Fibroblast of skin of left quadriceps (primary cell): ENCODE results near the gene FAM111A.

Experiments
- DNase-seq, 2 experiments: peaks; one replicate each; pipeline ENCODE4 v3.0.0-alpha.2; 2013; ENCODE audit warnings: low read depth in 2 of 2

FAM111A gene

DNA sequence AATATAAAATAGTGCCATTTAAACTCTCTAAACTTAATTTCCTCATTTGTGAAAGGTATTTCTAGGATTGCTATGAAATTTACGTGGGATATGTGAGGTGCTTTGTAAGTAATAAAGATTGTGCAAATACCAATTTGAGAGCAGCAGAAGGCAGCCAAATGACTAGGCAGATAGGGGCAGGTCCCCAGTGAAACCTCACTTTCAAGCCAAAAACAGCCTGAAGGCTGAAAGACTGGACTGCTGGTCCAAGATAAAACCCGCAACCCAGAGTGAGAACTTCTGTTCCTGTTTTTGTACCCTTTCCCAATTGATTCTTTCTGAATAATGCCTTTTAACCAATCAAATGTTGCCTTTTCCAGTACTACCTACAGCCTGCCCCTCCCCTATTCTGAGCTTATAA lies 36.5 kb downstream of the FAM111A start:
- DNase-seq = no peak

DNA sequence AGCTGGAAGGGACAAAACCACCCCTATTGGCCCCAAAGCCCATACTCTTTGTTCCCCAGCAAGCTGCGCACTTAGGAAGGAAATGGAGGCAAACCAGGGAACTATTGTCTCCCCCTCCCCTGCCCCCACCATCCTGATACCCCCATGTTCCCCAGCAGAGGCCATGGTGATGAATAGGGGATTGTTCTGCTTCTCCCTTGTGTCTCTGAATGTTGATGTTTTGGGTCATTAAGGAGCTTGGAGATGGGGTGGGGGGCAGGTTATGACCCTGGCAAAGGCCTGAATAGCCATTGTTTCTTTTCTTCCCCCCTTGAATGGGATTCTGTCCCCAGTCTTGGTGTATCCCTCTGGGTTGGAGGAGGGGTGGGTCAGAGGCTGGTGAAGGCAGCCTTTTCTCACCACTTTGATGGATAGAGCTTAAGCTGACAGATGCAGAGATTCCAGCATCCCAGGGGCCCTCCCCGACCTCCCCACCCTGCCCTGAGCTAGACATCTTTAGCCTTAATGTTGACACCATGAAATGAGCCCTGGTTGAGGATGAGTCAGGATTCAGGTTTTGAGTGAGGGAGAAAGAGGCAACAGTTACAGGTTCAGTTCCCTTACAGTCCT lies 37.6 kb downstream of the FAM111A start:
- DNase-seq = no peak

DNA sequence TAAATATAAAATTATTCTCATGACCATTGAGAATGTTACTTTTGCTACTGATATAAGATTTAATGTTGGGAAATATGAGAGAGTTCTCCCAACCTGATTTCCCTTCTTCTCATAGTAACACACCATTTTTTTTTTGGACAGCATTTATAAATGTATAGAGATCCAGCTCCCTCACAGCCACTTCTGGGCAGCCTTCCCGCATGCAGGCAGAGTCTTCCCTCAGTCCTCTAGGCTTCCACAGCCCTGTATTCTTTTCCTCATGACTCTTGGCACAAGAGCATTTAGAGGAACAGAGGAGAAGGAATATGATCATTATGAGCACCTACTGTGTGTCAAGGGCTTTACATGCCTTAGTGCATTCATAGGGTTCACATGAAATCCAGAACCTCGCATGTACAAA lies 38.3 kb downstream of the FAM111A start:
- DNase-seq = no peak

DNA sequence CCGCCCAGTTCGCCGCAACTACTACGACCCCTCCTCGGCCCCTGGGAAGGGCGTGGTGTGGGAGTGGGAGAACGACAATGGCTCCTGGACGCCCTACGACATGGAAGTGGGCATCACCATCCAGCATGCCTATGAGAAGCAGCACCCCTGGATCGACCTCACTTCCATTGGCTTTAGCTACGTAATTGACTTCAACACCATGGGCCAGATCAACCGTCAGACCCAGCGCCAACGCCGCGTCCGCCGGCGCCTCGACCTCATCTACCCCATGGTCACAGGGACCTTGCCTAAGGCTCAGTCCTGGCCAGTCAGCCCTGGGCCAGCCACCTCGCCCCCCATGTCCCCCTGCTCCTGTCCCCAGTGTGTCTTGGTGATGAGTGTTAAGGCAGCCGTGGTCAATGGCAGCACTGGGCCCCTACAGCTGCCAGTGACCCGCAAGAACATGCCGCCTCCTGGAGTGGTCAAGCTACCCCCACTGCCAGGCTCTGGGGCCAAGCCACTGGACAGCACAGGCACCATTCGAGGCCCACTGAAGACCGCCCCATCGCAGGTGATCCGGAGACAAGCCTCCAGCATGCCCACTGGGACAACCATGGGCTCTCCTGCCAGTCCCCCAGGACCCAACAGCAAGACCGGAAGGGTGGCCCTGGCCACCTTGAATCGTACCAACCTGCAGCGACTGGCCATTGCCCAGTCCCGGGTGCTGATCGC lies 39.2 kb downstream of the FAM111A start:
- no peak for DNase-seq

DNA sequence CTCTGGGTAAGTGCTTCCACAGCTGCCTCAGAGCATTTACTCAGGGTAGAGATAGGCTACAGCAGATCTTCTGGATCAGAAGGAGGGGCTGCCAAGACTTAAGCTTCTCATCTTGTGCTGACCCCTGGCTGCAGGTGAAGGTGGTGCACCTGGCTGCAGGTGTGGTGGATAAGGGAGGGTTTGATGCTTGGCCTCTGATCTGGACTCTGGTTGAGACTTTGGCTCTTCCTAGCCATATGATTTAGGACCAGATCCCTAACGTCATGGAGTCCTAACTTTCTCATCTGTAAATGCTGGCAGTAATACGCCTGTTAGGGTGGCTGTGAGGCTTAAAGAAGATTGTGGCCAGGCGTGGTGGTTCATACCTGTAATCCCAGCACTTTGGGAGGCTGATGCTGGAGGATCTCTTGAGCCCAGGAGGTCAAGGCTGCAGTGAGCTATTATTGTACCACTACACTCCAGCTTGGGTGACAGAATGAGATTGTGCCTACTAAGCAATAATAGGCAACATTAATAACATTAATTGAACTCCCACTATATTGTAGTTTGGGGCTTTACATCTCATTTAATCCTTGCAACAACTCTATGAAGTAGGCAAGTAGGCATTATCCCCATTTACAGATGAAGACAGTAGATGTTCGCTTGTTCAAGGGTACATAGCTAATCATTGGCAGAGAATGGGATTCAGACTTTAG lies 39.9 kb downstream of the FAM111A start:
- no peak for DNase-seq

DNA sequence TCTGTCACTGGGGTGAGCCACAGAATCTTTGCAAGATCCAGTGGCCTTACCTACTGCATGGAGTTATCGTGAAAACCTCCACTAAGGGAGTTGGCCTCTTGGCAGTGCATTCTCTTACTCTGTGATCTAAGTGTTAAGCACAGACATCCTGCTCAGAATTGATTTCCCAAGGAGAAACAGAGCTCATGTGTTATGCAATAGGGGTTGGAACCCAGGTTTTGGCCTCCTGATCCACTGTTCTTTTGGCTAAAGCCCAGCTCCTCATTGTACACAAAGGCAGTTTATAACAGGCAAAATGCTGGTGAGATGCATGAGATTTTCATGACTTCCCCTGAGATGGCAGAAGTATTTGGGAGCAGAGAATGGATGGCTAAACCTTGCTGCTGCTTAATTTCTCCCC lies 41.1 kb downstream of the FAM111A start:
- no peak for DNase-seq

DNA sequence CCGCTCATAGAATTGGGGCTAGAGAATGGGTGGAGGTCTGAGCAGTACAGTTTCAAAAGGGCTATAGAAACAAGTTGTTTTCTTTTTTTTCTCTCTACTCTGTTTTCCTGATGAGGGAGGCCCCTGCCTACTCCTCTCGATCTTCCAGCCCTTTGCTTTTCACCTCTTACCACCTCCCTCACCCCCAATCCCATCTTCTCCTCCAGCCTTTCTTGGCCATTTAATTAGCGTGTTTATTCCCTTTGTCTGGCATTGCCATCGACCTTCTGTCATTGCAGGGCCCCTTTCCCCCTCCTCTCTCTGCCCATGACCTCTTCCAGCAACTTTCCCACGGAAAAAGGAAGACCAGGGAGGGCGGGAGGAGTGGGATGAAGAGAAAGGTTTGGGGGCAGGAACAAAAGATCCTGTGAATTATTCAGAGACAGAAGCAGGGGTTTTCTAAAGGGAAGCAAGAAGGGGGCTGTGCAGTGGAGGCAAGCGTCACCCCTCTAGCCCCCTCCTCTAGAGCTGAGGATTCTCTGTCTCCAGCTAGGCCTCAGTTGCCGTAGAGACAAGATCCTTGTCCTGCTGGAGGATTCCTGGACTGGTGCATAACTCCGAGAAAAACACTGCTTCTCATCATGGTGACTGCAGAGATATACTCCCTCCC lies 42.2 kb downstream of the FAM111A start:
- no peak for DNase-seq

DNA sequence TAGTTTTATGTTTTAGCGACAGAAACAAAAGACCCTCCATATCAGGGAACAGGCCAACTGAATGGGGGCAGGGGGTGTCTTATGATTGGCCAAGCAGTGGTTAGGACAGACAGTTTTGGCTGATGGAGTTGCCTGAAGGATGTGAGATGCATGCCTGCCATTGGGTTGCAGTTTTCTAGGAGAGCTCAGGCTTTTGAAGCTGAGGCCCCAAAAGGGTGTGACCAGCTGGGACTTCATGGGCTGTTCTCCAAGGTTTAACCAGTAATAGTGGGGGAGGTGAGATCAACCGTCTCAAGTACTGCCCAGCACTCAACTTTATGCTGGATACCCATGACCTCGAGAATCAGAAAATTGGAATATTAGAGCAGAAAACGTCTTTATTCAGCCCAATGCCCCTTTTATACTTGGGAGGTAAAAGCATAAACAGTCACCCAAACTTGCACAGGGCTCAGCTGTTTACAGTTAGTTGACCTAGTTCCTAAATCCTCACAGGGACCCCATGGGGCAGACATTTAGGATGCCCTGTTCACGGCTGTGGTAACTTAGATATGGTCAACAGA lies 42.8 kb downstream of the FAM111A start:
- no peak for DNase-seq

DNA sequence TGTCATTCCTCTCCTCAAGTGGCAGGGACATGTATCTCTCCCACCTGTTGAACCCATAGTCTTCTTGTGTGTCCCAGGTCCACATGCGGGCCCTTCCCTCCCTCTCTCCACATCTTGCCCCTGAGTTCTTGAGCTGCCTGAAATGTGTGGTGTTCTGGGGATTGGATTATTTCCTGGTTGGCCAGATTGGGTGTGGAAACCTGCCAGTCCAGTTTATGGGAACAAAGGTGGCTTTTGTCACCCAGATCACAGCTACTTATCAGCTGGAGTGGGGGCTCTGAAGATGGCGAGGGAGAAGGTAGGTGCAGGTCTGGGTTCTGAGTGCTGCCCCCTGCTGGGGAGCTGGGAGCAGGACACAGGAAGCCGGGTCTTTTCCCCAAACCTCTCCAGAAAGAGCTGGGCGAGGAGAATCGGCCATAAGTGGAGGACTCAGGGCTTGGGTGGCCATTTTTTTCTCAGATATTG lies 43.5 kb downstream of the FAM111A start:
- no peak for DNase-seq

DNA sequence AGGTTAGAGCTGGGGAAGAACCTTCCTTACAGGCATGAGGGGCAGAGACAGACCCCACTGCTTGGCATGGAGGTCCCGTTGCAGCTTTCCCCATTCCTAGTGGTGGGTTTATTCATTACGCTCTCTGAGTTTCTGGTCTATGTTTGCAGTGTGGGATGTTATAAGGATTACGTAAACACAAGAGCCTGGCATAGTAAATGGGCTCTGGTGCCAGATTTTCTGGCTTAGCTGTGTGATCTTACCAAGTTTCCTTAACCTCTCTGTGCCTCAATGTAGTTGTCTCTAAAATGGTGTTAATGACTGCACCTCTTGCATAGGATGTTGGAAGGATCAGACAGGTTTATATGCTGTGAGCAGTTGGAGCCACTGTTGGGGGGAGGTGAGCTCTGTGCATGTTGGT lies 44.4 kb downstream of the FAM111A start:
- no peak for DNase-seq

DNA sequence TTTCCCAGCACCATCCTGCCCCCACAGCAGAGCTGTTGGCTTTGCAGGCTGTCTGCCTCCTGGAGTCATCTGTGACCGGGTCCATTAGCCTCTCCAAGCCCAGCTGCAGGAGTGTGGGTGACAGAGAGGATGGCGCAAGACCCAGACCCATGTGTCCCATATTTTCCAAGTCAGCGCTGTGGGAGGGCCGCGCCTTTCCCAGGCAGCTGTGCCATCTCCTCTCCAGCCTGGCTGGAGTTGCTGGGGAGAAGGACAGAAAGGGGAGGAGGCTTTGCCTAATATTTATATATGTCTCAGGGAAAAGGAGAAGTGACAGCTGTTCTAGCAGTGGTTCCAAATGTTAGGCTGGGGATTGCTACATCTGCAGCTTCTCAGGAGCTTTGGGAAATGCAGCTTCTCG lies 44.9 kb downstream of the FAM111A start:
- DNase-seq = no peak

DNA sequence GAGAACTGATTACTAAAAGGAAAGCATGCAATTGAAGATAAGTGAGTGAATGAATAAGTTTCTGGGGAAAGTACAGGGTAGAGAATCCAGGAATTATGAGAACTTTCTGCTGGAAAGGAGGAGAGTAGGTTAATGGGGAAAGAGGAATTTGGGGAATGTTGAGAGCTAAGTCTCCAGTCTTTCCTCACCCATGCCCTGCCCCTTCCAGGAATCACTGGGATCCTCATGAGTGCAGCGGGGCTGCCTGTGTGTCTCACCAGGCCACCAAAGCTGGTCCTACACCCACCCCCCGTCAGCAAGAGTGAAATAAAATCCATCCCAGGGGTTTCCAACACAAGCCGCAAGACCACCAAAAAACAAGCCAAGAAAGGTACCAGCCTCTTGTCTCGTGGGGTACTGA lies 46.3 kb downstream of the FAM111A start:
- no peak for DNase-seq

DNA sequence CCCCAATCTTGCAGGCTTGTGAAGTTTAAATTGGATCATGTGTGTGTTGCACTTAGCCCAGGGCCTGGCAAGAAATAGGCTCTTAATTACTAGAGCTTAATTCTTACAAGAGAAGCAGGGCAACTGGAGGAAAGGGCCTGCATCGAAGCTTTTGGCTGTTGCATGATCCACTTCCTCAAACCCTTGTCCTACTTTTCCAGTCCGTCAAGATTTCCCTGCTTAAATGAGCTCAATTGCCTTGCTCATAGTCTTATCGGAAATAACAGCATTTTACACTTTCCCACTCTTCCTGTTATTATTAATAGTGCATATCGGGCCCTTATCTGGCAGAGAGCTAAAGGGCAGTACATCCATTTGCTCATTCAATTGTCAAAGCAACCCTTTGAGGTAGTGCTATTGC lies 47.3 kb downstream of the FAM111A start:
- no peak for DNase-seq

DNA sequence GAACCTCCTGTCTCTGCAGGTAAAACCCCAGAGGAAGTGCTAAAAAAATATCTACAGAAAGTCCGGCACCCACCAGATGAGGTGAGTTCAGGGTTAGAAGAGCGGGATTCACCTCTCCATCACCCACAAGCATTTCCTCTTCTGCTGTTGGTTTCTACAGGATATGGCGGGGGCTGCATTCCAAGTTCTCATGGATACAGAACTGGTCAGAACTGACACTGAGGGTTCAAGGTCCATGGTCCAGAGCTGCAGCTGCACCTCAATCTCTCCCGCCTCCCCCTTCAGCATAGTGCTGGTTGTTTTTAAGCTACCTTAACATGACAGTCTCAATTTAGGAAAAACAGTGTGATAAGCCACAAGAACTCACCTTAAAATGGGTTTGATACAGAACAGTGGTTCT lies 48.4 kb downstream of the FAM111A start:
- DNase-seq = no peak

DNA sequence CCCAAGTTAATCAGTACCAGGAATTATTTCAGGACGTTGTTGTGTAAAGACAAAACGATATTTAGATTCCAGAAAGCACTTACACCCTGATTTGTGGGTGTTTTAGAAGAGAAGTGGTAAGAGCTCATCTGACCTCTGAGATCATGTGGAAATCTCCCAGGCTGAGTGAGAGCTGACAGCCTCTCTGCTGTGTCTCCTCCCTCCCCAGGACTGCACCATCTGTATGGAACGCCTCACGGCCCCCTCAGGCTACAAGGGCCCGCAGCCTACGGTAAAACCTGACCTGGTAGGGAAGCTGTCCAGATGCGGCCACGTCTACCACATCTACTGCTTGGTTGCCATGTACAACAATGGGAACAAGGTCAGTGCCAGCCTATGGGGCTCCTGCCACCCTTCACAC lies 49.2 kb downstream of the FAM111A start:
- DNase-seq = no peak

DNA sequence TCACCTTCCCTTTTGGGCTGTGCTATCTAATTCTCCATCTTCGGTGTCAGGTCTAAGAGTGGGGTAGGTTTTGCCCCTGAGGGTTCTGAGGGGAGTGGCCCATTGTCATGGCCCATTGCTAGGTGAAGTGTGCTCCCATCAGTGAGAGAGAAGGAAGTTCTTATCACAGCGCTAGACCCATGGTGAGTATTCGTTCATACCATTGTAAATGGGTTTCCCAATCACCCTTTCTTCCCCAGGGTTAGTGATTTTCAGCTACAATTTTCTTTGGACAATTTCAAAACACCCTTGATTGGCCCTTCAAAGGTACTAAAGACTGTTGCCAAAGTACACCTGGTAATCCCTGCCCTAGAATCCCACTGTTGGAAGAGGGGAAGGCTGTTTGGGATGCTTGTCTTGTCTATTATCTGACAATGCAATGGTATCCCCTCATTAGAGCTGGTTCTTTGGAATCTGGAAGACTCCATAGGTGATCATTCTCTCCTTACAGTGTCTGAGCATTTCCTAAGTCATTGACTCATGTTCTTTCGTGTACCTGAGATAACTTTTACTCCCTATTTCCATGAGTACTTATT lies 49.9 kb downstream of the FAM111A start:
- no peak for DNase-seq

DNA sequence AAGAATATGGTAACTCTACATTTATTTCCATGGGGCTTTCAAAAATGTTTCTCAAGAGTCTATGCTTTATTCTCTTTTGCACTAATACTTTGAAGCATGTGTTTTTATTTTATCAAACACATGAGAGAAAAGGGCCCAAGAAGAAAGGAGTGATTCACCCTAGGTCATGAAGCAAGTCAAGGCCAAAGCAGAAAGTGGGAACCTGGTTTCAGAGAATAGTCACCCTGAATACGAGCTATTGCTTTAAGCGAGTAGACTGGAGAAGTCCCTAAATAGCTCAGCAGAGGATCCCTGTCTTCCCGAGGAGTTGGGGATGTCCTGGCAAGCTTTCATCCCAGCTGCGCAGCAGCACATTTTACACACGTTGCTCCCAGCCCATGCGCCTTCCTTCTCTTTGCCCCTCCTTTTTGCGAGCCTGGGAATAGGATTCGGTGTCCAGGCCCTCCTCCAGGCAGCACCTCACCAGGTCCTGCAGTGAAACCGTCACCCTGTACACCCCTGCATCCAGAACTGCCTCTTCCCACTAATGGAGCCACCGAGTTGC lies 51.0 kb downstream of the FAM111A start:
- DNase-seq = no peak

DNA sequence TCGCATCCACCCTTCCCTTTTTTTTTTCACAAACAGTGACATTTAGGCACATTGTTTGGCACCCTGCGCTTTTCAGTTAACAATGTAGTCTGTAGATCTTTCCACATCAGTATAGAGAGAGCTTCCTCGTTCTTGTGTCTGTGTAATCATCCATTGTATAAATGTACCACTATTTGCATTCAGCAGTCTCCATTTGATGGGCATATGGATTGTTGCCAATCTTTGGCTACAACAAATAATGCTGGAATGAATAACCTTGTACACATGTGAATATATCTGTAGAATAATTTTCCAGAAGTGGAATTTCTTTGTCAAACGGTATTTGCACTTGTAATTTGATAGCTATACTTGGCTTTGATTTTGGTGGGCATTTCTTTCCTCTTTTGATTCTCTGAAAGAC lies 52.9 kb downstream of the FAM111A start:
- DNase-seq = no peak

DNA sequence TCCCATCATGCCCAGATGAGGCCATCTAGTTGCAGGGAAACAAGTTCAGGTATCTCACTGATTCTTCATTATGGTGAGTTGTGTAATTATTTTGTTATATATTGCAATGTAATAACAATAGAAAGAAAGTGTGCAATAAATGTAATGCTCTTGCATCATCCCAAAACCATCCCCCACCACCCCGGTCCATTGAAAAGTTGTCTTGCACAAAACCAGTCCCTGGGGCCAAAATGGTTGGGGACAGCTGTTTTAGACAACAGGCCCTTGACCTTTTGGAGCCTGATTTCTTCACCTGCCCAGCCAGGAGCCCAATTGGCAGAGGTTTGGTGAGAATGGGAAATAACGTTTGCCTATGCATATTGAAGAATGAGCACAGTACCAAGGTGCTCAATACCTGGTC lies 54.1 kb downstream of the FAM111A start:
- no peak for DNase-seq

DNA sequence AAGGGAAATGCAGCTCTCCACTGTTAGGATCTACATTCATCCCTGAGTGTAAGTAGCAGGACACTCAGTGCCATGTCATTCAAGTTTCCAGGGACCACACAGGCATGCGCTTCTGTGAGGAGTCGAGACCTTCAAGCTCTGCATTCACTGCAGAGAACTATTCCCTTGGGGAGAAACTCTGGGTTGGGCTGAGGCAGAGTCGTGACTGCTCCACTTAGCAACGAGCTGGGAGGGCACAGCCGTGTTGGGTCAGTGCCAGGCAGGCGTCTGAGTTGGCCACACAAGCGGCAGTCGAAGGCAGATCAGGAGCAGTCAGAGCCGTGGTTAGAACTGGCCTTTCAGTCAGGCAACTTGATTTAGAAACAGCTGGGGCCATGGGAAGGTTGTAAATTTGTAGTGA lies 55.3 kb downstream of the FAM111A start:
- peak; percentile 52 to 58 for DNase-seq

DNA sequence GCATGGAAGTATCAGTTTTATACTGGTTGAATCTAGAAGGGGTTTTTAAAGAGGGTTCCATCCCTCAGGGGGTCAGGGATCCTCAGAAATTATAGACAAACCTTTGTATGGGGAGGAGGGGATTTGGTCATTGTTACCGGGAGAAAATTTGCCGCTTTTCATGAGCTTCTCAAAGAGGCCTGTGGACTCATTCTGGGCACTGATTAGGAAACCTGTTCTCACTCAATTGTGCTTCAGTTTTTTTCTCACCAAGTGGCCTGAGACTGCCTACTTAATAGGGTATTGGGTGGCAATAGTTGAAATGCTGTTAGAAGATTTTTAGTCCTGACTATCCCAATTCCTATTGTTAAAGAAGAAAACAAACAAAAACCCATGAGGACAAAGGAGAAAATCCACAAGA lies 56.1 kb downstream of the FAM111A start:
- DNase-seq = no peak
